K562 (cell line): ENCODE measurements around the gene CRY2. TPM values are rescaled to one million over a fixed set of nuclear protein-coding genes. Genes with fewer than 3 reads are reported as not detected.

Source experiments
- NCOA4 ChIP-seq: fragments of 450-650 bp; IDR thresholded peaks from 2 replicates; pipeline ENCODE4 v1.6.1; 2018; ENCODE audit warnings: mild to moderate bottlenecking; ENCODE audit not compliant: partially characterized antibody
- PHF8 ChIP-seq: fragments of 200-600 bp; sonication (generic); IDR thresholded peaks from 2 replicates; pipeline ENCODE4 v1.6.1; 2012; ENCODE audit warnings: mixed run types, mild to moderate bottlenecking, inconsistent platforms, low read length, moderate library complexity, borderline replicate concordance
- REST ChIP-seq, 2 experiments: fragments of 450-650 bp; formaldehyde crosslinking in 1 of 2; IDR thresholded peaks; 2 replicates each; pipeline versions ENCODE4 v1.4.0 to v1.6.1; 2014 to 2020; ENCODE audit warnings: mild to moderate bottlenecking in 2 of 2, borderline replicate concordance in 1 of 2, low read depth in 1 of 2
- RHOXF2B ChIP-seq: fragments of 250-450 bp; sonication (Bioruptor Pico); conservative IDR thresholded peaks from 2 replicates; pipeline ENCODE4 v1.5.1; 2021
- TFAP4 ChIP-seq: sonication (generic); formaldehyde crosslinking; IDR thresholded peaks from 2 replicates; pipeline ENCODE4 v1.8.0; 2022; ENCODE audit warnings: missing genetic modification reagents, mild to moderate bottlenecking, moderate library complexity, borderline replicate concordance
- ZBTB11 ChIP-seq, 3 experiments: fragments of 200-800 bp in 1 of 3; fragments of 250-450 bp in 1 of 3; fragments of 450-650 bp in 1 of 3; sonication (Bioruptor Pico) in 1 of 3; sonication (Bioruptor generic) in 1 of 3; formaldehyde crosslinking in 1 of 3; IDR thresholded peaks; 2 replicates each; pipeline versions ENCODE4 v1.6.1 to v1.8.0; 2016 to 2022; ENCODE audit warnings: mild to moderate bottlenecking in 2 of 3, missing genetic modification characterization in 2 of 3, missing compliant biosample characterization in 1 of 3, moderate library complexity in 1 of 3
- ZBTB7A ChIP-seq: IDR thresholded peaks from 2 replicates; pipeline ENCODE4 v1.6.1; 2011; ENCODE audit warnings: low read depth, mild to moderate bottlenecking, low read length, moderate library complexity, borderline replicate concordance; ENCODE audit not compliant: control insufficient read depth
- ZNF175 ChIP-seq: fragments of 200-800 bp; sonication (Bioruptor generic); IDR thresholded peaks from 2 replicates; pipeline ENCODE4 v1.6.1; 2016; ENCODE audit warnings: low read depth, mild to moderate bottlenecking, missing genetic modification characterization, missing compliant biosample characterization
- ZNF639 ChIP-seq, 2 experiments: fragments of 200-800 bp in 1 of 2; sonication (Bioruptor generic) in 1 of 2; sonication (generic) in 1 of 2; formaldehyde crosslinking in 1 of 2; IDR thresholded peaks in 1 of 2; conservative IDR thresholded peaks in 1 of 2; 2 replicates each; pipeline versions ENCODE4 v1.5.0 to v1.6.1; 2016 to 2020; ENCODE audit warnings: missing compliant biosample characterization in 1 of 2, missing genetic modification characterization in 1 of 2, missing genetic modification reagents in 1 of 2
- polyA plus RNA-seq, 8 experiments: library from polyadenylated mRNA; depleted of rRNA in 4 of 8; stranded (reverse) in 5 of 8; unstranded in 3 of 8; fragments of >200 nt; fragmentation: Nextera tagmentation in 2 of 8; fragmentation: Illumina TruSeq in 1 of 8; extraction: Ambion mirVana in 2 of 8; extraction: Trizol in 1 of 8; gene quantifications; 2 replicates each; pipeline versions ENCODE4 v1.2.1 to v1.2.3, GENCODE V29; 2011 to 2014; ENCODE audit warnings: inconsistent platforms in 1 of 8, missing spikeins in 1 of 8
- total RNA-seq, 7 experiments: library from RNA; depleted of rRNA in 6 of 7; stranded (reverse); fragments of >200 nt in 6 of 7; fragmentation: Illumina TruSeq in 2 of 7; extraction: Trizol in 2 of 7; gene quantifications; 2 replicates each; pipeline versions ENCODE4 v1.2.1 to v1.2.3, GENCODE V29; 2011 to 2021; ENCODE audit warnings: low replicate concordance in 1 of 7

The CRY2 gene
- total and polyA plus RNA-seq, 9 of the 15 experiments (the other 6 are each of a cell fraction or from before 2014, with no cell fraction given) = 2.3 to 23.9 (median 14.8) TPM

- peak; percentile 98 for TF ChIP-seq REST (IDR thresholded peaks at IDR 0.05; ENCODE audit: borderline replicate concordance)
- peak; percentile 78; the same call in 1 of the 2 replicates for TF ChIP-seq REST (CRISPR knock-in tag; IDR thresholded peaks at IDR 0.05; ENCODE audit: low read depth)
- TF ChIP-seq ZNF639 (CRISPR knock-in tag; conservative IDR thresholded peaks at IDR 0.05 in 1 of 2, IDR thresholded peaks at IDR 0.05 in 1 of 2) = peak in 1 of 2 experiments; percentile 98; a peak in 2 of 4 replicates
- TF ChIP-seq TFAP4 (CRISPR knock-in tag) = peak; percentile 67; the same call in 1 of the 2 replicates
- peak; percentile 78; the same call in 1 of the 2 replicates for TF ChIP-seq ZNF175
- no peak for TF ChIP-seq RHOXF2B (CRISPR knock-in tag)
- TF ChIP-seq ZBTB7A = 0 out of 2 replicates have a peak, but pooled peaks have one; percentile 36
- peak; percentile 77 for TF ChIP-seq PHF8
- peak; percentile 96 for TF ChIP-seq NCOA4
- peak in 2 of 3 experiments; percentile 66 to 87; a peak in 4 of 6 replicates for TF ChIP-seq ZBTB11 (CRISPR knock-in tag; IDR thresholded peaks at IDR 0.05)
Measured at GRCh38 chr11:45917623-45918330, 70.5 kb downstream of the CRY2 start, which contains the start of gene PEX16 (continued).
